Measurements from ENCODE around the gene IGSF6. TPM values are rescaled to one million over a fixed set of nuclear protein-coding genes. Genes with fewer than 3 reads are reported as not detected.

IGSF6 gene
- polyA plus RNA-seq, 2 of the 4 experiments (the other 2 are of a cell fraction) = not detected

DNA sequence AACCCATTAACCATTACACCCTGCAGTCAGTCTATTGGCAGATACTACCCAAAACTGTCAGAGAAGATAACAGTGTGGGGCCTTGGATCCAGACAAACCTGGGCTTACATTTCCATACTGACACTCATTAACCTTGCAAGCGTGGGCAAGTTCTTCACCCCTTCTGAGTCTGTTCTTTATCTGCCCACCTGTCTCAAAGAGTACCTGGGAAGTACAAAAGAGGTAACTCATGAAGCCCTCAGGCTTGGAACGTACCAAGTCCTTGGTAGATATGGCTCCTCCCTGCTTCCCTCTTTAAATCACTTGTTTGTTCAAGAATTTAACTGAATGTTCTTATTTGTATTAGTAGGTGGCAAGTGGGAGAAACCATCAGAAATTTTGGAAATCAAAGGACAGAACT is 2.5 kb upstream of the IGSF6 start:
- FAIRE-seq (no peak), DNase-seq (ENCODE audit: low read depth in 1 of 2, low spot score in 1 of 2) (no peak), ATAC-seq (no peak)
- ChIA-PET CTCF (interaction anchor here (0.6 to 6.5 kb wide), 4 partner anchors 9 to 1401 kb away, joined by 3 to 85 read pairs (median 3); no protein-coding TSS in a partner anchor), POLR2A (no interaction called here)
- TF ChIP-seq BCL3 (IDR thresholded peaks at IDR 0.05) (no peak), JUN (IDR thresholded peaks at IDR 0.05) (no peak), MAZ (IDR thresholded peaks at IDR 0.05; ENCODE audit: borderline replicate concordance, low read depth, low read length) (no peak), FOXS1 (CRISPR knock-in tag; IDR thresholded peaks at IDR 0.05) (no peak), RNF2 (IDR thresholded peaks at IDR 0.05; ENCODE audit: borderline replicate concordance, low read depth) (no peak)
- TF ChIP-seq, protein P1, sequence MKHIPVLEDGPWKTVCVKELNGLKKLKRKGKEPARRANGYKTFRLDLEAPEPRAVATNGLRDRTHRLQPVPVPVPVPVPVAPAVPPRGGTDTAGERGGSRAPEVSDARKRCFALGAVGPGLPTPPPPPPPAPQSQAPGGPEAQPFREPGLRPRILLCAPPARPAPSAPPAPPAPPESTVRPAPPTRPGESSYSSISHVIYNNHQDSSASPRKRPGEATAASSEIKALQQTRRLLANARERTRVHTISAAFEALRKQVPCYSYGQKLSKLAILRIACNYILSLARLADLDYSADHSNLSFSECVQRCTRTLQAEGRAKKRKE (CRISPR knock-in tag; IDR thresholded peaks at IDR 0.05; ENCODE audit: low read depth) = no peak
- TF ChIP-seq, protein P2, sequence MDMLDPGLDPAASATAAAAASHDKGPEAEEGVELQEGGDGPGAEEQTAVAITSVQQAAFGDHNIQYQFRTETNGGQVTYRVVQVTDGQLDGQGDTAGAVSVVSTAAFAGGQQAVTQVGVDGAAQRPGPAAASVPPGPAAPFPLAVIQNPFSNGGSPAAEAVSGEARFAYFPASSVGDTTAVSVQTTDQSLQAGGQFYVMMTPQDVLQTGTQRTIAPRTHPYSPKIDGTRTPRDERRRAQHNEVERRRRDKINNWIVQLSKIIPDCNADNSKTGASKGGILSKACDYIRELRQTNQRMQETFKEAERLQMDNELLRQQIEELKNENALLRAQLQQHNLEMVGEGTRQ (IDR thresholded peaks at IDR 0.05) = no peak
- no peak overlapping the region for H3K4me3 ChIP-seq
- H3K4me2 ChIP-seq = no peak overlapping the region
- H3K9me3 ChIP-seq = no peaks in the 10 kb centered on the region
- WGBS (ENCODE audit: missing lambda C conversion rate) = 92% methylated on average over 2 of the region's 2 CpGs
- no peak overlapping the region for H3K27ac ChIP-seq
- H3K4me1 ChIP-seq = 0 out of 3 replicates have a peak, but pooled peaks cover 3% of the 10 kb centered on the region

DNA sequence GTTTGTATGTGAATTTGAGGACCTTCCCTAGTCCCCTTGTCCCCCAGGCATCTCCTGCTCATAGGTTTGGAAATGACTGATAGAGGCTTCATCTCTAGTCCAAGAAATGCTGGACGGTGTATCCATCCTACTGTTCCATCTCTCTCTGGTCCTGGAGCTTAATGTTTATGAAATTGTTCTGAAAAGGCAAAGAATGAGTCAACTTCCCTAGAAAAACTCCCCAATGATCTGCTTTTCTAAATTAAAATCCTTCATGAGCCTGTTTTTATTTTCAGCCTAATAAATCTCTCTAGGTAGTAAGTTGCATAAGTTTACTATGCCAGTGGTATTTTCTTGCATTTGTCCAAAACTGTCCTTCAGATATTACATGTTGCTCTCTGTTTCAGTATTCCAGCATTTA is 2.1 kb upstream of the IGSF6 start:
- Histone ChIP-seq H3K9me3 (no peaks in the 10 kb centered on the region), H3K4me1 (0 out of 3 replicates have a peak, but pooled peaks cover 3% of the 10 kb centered on the region), H3K4me3 (no peak overlapping the region), H3K27ac (no peak overlapping the region), H3K4me2 (no peak overlapping the region)
- TF ChIP-seq FOSL2 (IDR thresholded peaks at IDR 0.05) = no peak
- TF ChIP-seq FOSL2 (CRISPR knock-in tag; IDR thresholded peaks at IDR 0.05) = no peak
- TF ChIP-seq ZSCAN20 (CRISPR knock-in tag; IDR thresholded peaks at IDR 0.05) = no peak
- no peak for TF ChIP-seq BCL3 (IDR thresholded peaks at IDR 0.05)
- no peak for TF ChIP-seq HOXB5 (CRISPR knock-in tag; IDR thresholded peaks at IDR 0.05)
- no peak for TF ChIP-seq FOSB (CRISPR knock-in tag; IDR thresholded peaks at IDR 0.05)
- TF ChIP-seq CTCF (IDR thresholded peaks at IDR 0.05) = no peak
- TF ChIP-seq TFCP2L1 (CRISPR knock-in tag; IDR thresholded peaks at IDR 0.05) = no peak
- no peak for TF ChIP-seq RCOR1 (IDR thresholded peaks at IDR 0.05; ENCODE audit: low read depth, low read length)
- TF ChIP-seq SMC3 (IDR thresholded peaks at IDR 0.05) = no peak
- no peak for TF ChIP-seq ZC3H11A (IDR thresholded peaks at IDR 0.05)
- no peak for DNase-seq (ENCODE audit: low read depth in 1 of 2, low spot score in 1 of 2)
- no peak for ATAC-seq
- POLR2A ChIA-PET = no interaction called here
- WGBS (ENCODE audit: missing lambda C conversion rate) = 89% methylated on average over 1 of the region's 1 CpG
- CTCF ChIA-PET = interaction anchor here (0.6 to 6.5 kb wide), 3 partner anchors 52 to 1345 kb away, joined by 3 to 85 read pairs (median 3); no protein-coding TSS in a partner anchor
- no peak for FAIRE-seq

DNA sequence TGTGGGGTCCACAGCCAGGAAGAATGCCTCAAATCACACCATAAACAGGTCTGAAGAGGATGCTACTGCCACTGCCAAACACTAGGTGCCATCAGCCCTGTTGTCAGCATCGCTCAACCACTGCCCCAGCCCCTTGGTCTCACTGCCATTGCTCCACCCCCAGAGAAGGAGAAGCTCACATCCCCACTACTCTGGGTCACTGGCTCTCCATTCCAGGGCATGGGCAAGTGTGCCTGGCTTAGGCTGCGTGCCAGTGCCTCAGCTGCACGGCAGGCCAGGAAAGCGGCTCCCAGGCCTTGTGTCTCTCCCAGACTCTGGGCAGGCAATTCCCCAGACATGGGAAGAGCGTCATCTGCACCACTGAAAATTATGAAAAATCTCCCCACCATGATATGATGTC is 1.2 kb upstream of the IGSF6 start:
- FAIRE-seq = no peak
- CTCF ChIA-PET = interaction anchor here (0.7 to 6.5 kb wide), 3 partner anchors 13 to 1346 kb away, joined by 3 to 85 read pairs (median 3); no protein-coding TSS in a partner anchor
- 98% methylated on average over 5 of the region's 5 CpGs for WGBS (ENCODE audit: missing lambda C conversion rate)
- H3K4me1 ChIP-seq = 0 out of 3 replicates have a peak, but pooled peaks cover 3% of the 10 kb centered on the region
- no peak overlapping the region for H3K4me2 ChIP-seq
- no peaks in the 10 kb centered on the region for H3K9me3 ChIP-seq
- no peak overlapping the region for H3K27ac ChIP-seq
- H3K4me3 ChIP-seq = no peak overlapping the region
- no peak for DNase-seq (ENCODE audit: low read depth in 1 of 2, low spot score in 1 of 2)
- peak in 1 of 2 experiments; percentile 54; a peak in 2 of 6 replicates for ATAC-seq
- POLR2A ChIA-PET = no interaction called here
- no peak for TF ChIP-seq HOXA7 (CRISPR knock-in tag; IDR thresholded peaks at IDR 0.05)
- no peak for TF ChIP-seq KDM1A (IDR thresholded peaks at IDR 0.05; ENCODE audit: low read depth)
- no peak for TF ChIP-seq MAX (IDR thresholded peaks at IDR 0.05)
- TF ChIP-seq FOXS1 (CRISPR knock-in tag; IDR thresholded peaks at IDR 0.05) = no peak
- no peak for TF ChIP-seq NFE2L2 (conservative IDR thresholded peaks at IDR 0.05; ENCODE audit: low read length)
- no peak for TF ChIP-seq NPAS2 (CRISPR knock-in tag; IDR thresholded peaks at IDR 0.05; ENCODE audit: borderline replicate concordance)
- TF ChIP-seq PHF8 (IDR thresholded peaks at IDR 0.05; ENCODE audit: borderline replicate concordance, low read depth) = no peak
- TF ChIP-seq, protein P3, sequence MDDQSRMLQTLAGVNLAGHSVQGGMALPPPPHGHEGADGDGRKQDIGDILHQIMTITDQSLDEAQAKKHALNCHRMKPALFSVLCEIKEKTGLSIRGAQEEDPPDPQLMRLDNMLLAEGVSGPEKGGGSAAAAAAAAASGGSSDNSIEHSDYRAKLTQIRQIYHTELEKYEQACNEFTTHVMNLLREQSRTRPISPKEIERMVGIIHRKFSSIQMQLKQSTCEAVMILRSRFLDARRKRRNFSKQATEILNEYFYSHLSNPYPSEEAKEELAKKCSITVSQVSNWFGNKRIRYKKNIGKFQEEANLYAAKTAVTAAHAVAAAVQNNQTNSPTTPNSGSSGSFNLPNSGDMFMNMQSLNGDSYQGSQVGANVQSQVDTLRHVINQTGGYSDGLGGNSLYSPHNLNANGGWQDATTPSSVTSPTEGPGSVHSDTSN (IDR thresholded peaks at IDR 0.05) = no peak
- TF ChIP-seq CEBPB (IDR thresholded peaks at IDR 0.05) = no peak
- no peak for TF ChIP-seq RAD21 (conservative IDR thresholded peaks at IDR 0.05 in 1 of 2, IDR thresholded peaks at IDR 0.05 in 1 of 2)
